SK-N-SH (cell line): ENCODE data around the gene PHKB.

Experiments
- EP300 ChIP-seq, 2 experiments: IDR thresholded peaks; 2 replicates each; pipeline versions ENCODE4 v1.4.0 to v1.6.1; 2012; ENCODE audit warnings: borderline replicate concordance in 1 of 2, low read depth in 1 of 2, low read length in 1 of 2
- RAD21 ChIP-seq: IDR thresholded peaks from 2 replicates; pipeline ENCODE4 v1.6.1; 2012; ENCODE audit warnings: mild to moderate bottlenecking, low read length
- USF1 ChIP-seq: IDR thresholded peaks from 2 replicates; pipeline ENCODE4 v1.4.0; 2012; ENCODE audit warnings: low read depth, borderline replicate concordance
- USF2 ChIP-seq: fragments of 150-350 bp; IDR thresholded peaks from 2 replicates; pipeline ENCODE4 v1.6.1; 2017; ENCODE audit warnings: antibody characterized with exemption, low read length, low read depth, borderline replicate concordance
- TF ChIP-seq, protein P1 (sequence below): fragments of 200-600 bp; sonication (generic); IDR thresholded peaks from 2 replicates; pipeline ENCODE4 v1.6.1; 2017; ENCODE audit warnings: antibody characterized with exemption, mild to moderate bottlenecking, moderate library complexity

DNA sequence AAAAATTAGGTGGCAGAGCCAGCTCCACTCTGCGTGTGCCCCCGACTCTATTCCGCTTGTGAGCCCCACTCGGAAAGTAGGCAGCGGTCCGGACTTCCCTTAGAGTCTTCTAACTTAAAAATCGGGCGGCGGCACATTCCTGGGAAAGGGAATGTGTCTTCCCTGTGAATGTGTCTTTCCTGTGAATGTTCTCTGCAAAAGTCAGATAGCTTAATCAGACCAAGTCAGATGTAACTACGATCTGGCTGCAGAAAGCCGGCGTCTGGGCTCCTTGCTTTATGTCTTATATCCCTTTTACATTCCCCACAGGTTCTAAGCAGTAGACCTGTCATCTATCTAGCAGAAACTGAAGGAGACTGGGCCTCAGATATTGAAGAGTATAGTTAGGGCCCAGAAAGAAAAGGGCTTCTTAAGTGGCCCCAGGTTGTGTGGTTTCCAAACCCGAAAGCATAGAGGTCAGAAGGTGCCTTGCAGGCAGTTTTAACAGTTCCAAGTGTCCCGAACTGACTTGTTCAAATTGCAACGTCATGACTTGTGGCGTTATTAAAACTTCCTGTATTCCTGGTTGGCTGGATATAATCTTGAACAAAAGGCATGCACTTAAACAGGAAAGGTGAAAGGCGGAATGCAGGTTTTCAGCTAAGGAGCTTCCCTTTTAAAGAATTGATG lies 601 bp downstream of the PHKB start:
- TF ChIP-seq, protein P1, sequence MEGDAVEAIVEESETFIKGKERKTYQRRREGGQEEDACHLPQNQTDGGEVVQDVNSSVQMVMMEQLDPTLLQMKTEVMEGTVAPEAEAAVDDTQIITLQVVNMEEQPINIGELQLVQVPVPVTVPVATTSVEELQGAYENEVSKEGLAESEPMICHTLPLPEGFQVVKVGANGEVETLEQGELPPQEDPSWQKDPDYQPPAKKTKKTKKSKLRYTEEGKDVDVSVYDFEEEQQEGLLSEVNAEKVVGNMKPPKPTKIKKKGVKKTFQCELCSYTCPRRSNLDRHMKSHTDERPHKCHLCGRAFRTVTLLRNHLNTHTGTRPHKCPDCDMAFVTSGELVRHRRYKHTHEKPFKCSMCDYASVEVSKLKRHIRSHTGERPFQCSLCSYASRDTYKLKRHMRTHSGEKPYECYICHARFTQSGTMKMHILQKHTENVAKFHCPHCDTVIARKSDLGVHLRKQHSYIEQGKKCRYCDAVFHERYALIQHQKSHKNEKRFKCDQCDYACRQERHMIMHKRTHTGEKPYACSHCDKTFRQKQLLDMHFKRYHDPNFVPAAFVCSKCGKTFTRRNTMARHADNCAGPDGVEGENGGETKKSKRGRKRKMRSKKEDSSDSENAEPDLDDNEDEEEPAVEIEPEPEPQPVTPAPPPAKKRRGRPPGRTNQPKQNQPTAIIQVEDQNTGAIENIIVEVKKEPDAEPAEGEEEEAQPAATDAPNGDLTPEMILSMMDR: no peak
- TF ChIP-seq EP300 (IDR thresholded peaks at IDR 0.05; ENCODE audit: borderline replicate concordance in 1 of 2, low read depth in 1 of 2, low read length in 1 of 2): no peak
- TF ChIP-seq USF2: no peak
- TF ChIP-seq USF1: no peak
- no peak for TF ChIP-seq RAD21
